HG03039 (cell line): Measurements from ENCODE around the gene HNF1B.

Experiments
- ATAC-seq: cut with Tn5 transposase; IDR thresholded peaks from one replicate; pipeline ENCODE4 v1.9.1; 2021; ENCODE audit warnings: mild to moderate bottlenecking, moderate library complexity; ENCODE audit not compliant: unreplicated experiment

The HNF1B gene

DNA sequence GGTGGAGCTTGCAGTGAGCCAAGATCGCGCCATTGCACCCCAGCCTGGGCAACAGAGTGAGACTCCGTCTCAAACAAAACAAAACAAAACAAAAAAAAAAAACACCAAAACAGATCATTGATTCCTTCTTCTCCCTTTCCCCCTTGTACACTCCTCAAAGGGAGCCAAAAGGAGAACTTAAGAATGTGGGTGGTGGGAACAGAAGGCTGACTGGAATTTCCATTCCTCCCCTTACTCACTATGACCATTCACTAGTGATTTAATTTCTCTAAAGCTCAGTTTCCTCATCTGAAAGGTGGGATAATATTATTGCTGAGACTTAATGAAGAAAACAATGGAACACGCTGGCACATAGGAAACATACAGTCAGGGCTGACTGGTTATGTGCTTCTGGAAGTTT lies 17.1 kb upstream of the HNF1B start:
- ATAC-seq = no peak

DNA sequence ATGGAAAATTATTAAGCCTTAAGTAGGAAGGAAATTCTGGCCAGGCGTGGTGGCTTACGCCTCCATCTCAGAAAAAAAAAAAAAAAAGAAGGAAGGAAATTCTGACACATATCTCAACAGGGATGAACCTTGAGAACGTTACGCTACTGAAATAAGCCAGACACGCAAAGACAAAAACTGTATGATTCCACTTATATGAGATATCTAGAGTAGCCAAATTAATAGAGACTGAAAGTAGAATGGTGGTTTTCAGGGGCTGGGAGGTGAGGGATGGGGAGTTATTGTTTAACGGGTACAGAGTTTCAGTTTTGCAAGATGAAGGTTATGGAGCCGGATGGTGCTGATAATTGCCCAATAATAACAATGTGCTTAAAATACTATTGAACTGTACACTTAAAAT lies 16.2 kb upstream of the HNF1B start:
- no peak for ATAC-seq

DNA sequence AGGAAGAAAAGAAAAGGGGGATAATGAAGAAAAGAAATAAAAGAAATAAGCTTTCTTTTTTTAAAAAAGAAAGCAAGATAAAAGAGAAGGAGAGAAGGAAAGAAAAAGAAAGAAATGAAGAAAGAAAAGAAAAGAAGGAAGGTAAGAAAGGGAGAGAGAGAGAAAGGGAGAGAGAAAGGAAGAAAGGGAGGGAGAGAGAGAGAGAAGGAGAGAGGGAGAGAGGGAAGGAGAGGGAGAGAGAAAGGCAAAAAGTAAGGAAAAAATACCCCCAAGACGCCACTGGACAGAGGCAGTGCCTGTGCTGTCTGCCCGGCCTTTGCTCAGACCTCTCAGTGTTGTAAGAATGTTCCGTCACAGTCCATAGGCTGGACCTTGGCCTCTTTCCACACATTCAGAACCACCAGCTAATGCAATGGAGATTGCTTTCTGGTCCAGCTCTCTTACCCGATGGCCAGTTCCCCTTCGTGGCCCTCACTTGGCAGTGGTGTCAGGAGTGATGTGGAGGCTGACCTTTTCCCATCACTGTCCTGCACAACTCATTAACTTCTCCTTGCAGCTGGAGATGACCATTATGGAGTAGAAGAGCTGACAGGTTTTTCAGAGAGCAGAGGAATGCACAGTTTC lies 14.3 kb upstream of the HNF1B start:
- ATAC-seq = no peak

DNA sequence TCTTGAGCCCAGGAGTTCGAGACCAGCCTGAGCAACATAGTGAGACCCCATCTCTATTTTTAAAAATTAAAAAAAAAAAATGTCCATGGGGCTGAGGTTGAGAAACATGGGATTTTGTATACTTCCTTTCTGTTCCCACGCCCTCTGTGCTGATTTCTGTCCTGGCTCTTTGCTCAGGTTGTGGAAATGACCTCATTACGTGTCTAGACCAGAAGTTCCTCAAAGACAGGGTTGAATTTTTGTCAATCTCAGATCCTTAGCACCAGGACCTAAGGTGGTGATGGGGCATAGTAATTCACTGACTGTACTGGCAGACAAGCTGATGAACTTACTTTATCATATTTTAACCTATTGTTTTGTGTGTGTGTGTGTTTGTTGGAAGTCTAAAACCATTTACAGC lies 11.2 kb upstream of the HNF1B start:
- ATAC-seq = no peak

DNA sequence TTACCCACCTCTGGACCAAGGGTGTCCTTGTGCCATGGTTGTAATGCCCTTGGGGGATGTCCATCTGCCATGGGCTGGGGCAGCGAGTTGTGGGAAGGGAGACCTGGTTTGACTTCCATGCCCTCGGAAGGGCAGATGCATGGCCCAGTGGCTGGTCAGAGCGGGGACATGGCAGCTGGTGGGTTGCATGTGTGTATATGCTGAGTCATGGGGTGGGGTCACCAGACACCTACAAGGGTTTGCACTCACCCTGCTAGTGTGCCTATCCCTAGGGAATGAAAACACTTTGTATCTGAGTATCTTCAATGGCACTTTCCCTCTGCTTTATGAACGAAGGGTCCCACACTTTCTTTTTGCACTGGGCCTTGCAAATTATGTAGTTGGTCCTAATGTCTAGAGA lies 10.6 kb upstream of the HNF1B start:
- ATAC-seq = no peak

DNA sequence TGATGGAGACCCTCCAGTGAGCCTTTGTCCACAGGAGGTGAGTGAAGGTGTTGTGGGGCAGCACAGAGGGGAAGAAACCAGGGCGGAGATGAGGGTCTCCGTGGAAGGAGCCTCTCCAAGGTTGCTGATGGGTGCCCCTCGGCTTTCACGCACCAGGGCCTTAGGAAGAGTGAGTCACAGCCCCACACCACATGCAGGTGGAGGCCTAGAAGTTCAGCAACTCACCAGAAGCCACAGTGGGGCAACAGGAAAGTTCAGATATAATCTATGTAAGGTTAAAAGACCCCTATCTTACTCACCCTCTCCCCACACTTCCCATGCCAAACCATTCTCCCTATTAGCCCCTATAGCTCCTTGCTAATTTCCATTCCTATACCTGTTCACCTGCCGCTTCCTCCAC lies 9.5 kb upstream of the HNF1B start:
- no peak for ATAC-seq

DNA sequence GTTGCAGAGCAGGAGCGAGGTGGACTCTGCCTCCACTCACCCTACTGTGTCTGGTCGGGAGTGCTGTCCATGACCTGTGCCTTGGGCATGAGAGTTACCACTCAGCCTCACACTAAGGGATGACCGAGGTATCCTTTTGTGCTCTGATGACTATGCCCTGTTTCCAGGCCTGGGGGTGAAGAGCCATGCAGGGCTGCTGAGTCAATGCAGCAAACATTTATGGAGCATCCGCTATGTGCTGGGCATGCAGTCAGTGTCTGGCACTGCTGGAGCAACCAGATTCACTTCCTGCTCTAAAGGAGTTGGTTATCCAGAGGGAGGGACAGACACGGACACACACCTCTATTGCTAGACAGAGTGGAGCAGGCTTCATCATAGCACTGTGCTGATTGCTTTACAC lies 7.6 kb upstream of the HNF1B start:
- ATAC-seq = no peak

DNA sequence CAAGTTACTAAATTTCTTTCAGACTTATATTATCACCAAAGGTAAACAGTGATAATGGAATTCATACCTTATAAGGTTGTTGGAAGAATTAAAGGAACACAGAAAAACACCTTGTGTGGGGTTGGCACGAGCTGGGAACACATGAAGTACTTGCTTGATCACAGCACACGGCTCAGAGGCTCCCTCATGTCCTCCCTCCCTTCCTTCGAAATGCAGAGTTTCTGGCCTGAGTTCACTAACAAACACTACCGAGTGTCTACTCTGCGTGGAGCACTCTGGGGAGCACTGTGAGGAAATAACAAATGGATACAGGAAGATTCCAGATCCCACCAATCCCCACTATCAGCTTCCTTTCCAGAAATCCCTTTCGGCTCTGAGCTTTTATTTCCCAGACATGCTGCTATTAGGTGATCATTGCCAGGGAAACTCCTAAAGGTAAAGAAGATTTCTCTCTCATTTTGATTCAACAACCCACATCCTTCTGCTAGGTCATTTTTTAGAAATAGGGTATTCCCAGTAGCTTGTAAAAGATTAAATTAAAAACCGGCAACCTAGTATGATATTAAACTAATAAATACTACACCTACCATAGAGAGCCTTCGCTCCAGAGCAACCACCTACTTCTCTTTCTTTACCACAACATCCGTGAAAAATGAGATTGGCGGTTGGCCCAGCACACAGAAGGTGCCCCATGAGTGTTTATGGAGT lies 6.1 kb upstream of the HNF1B start:
- no peak for ATAC-seq

DNA sequence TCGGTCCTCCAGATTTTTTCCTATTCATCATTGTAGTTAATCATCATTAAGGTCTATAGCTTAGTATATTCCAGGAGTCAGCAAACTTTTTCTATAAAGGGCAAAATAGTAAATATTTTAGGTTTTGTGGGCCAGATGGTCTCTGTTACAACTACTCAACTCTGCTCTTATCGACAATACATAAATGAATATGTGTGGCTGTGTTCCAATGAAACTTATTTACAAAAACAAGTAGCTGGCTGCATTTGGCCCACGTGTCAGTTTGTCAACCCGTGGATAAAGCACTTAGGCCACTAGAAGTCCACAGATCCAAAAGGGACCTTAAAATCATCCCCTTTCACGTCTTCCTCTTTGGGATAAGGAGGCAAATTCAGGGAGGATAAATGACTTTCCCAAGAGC lies 5.4 kb upstream of the HNF1B start:
- no peak for ATAC-seq

DNA sequence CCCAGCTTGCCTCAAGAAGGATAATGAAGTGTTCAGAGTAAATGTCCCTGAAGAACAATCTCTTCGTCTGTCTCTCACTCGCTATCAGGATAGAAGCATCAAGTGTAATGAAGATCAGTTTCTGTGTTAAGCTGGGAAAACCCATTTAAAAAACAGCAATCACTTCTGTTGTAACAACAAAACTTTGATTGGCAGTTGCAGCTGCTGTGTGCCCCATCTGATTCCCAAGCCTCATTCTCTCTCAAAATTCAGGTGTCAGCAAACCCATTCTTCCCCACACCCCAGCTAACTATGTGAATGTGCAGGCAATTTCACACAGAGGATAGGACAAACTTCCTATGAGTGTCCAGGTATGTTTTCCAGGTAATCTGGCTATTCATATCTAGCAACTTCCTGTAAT lies 2.4 kb upstream of the HNF1B start:
- ATAC-seq = no peak

DNA sequence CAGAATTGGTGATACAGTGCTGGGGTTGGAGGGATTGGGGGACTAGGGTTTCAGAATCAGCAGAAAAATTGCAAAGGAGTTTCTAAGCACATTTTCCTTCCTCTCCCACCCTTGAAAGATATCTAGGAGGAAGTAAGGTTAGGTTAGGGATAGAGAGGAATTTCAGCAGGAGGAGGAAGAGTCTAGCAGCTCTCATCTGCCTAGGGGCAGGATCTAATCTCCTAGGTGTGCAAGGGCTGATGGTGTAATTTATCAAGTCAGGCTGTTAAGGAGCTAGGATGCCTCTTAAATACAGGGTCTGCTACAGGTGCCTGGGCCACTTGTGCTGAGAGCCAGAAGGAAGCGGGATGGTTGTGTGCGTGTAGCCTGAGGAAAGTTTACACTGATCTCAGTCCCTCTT lies 1.8 kb upstream of the HNF1B start:
- ATAC-seq = no peak

DNA sequence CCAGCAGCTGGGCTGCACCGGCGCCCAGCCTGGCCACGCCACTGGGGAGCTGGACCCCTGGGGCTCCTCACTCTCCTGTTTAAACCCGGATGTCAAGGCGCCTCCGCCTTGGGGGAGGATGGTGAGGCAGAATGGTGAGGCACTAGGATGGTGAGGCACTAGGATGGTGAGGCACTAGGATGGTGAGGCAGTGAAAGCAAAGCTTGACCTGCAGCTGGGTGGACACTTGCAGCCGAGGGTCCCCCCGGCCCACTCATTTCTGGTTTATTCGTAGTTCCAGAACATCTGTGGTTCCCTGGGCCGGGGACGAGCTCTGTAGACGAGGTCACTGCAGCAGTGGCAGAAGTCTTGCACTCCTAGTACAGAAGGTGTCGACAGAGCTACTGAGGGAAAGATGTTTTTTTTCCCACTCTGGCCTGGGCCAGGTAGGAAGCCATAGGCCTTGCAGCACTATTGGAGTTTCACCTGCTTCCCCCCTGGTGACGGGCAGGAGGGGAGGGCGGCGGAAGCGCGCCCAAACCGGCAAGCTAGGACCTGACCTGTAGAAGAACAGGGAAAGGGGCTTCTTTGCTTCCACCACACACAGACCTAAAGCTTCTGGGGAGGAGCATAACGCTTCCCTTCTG lies 1.1 kb upstream of the HNF1B start:
- ATAC-seq = no peak

DNA sequence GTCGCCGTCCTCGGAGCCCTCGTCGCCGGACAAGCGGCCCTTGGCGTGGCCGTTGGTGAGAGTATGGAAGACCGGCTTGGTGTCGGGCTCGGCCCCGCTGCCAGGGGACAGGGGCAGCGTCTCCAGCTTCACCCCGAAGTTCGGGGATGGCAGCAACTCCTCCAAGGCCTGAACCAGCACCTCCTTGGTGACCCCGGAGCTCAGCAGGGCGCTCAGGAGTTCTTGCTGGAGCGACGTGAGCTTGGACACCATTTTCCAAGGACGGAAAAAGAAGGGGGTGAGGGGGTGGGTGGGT lies 279 bp downstream of the HNF1B start:
- no peak for ATAC-seq

DNA sequence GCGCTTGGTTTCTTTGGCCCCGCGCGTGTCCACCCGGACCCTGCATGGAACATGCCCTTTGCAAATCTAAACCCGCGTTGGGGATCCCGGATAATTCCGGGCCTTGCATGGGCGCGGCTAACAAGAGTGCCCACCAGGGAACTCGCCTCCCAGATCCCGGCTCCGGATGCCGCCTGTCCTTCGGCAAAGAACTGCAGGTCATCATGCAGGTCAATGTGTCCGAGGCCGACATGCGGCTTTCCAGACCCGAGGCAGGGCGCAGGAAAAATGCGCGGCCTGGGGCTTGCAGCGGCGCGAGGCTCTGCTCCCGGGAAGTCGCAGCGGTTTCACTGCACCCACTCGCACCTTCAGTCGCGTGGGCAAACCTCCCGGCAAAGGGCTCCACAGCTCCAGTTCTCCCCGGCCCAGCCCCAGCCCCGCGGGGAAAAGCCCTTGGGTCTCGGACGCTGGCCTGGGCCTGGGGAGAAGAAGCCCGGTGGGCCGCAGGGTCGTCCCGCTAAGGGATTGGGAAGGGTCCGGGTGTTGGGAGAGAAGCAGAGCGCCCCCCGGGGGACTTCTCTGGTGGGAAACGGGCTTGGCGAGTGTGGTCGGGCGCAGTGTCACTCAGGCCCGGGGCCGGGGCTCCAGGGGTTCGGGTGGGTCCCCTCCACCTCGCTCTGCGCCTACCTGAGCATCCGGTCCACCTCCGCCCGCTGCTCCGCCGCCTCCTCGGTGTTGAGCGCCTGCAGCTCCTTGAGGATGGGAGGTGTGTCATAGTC lies 805 bp downstream of the HNF1B start:
- no peak for ATAC-seq

DNA sequence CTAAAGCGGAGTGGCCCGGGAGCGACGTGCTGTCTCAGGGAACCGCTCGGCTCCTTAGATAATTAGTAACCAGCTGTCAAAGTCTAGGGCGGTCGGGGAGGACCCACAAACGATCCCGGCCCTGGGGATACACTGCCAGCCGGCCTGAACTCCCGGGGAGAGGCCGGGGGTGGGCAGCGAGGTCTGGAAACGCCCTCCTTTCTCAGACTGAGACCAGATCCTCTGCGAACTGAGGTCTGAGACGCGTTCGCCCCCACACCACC lies 1.3 kb downstream of the HNF1B start:
- no peak for ATAC-seq

DNA sequence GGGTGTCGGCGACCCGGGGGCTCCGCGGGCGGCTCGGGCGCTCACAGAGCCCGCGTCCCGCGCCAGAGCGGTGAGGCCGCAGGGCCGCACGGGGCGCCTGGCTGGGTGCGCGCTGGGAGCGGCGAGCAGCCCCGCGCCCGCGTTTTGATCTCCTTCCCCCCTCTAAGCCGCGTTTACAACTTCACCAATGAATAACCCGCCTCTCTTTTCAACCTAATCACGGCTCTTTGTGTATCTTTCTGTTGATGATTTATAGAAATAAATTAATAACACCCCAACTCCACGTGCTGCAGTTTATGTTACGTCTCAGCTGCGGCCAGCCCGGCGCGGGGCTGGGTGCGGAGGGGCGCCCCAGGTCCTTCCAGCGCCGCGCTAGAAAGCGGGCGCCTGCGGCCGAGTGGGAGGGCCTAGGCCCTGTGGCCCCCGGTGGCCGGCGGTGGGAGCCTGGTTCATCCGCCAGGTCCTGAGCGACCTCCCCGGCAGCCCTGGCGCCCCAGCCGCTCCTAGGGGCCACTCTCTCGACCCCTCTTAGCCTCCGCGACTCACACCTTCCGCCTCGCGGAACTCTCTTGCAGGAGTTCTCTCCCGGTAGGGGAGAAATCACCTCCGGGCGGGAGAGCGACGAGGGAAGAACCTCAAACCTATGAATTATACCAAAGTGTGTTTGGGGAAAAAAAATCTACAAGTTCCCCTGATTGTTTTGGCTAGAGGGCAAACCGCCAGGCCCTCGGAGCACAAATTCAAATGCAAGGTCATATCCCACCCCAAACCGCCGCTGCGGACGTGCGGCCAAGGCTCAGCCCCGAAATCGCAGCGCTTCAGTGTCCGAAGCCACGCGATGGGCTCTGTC lies 1.9 kb downstream of the HNF1B start:
- no peak for ATAC-seq

DNA sequence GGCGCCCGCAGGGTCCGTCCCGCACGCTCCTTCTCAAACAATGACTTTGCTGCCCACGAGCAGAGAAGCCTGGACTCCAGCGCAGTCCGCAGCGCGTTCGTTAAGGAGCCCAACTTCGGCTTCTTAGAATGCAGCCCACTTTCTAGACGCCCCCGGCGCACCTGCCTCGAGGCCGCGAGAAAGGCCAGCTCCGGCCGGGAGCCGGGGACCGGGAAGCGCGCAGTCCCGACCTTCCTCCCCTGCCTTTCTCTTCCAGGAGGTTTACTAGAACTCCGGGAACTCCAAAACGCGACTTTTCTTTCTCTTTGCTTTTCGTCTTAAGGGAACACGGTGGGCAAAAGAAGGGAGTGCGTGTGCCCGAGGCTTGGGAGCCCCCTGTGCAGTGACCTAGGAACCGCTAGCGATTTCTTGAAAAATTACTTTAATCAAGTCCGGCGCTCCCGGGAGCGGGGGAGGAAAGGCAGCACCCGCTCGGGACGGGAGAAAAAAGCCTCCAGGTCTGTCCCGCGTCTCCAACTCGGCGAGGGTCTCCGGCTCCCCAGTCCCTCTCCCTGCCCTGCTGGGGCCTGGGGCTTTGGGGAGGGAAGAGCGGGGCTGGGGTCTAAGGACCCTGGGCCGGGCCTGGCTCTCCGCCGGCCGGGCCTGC lies 2.6 kb downstream of the HNF1B start:
- no peak for ATAC-seq

DNA sequence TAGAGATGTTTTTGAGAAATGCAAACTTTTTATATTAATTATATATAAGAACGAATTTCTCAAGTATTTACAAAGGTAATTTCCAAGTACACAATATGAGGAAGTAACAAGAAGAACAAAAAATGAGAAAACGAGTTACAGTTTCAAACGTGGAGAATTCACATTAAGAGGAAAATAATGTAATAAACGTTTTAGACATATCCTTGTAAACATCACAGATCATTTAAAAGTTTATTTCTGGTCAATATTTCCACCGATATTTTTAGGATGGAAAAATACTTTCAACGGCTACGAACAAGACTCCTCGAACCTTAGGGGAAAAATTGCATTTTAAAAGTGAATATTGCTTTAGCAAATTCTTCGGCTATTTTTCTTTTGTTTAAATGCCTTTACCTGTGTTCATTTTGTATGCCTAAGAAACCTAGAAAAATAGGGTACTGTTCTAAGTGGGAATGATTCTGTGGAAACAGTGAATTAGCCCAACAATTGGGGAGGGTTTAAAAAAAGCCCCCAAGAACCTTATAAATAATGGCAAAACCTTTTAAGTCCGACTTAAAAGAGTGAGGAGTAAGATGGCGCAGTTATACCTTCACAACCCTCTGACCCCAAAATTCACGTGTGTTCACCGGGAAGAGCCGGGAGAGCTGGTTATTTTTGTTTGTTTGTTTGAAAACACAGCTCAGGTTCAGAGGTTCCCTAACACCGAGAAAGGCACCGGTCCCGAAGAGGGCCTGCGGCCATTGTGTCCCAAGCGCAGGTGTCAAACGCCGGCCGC lies 3.3 kb downstream of the HNF1B start:
- no peak for ATAC-seq

DNA sequence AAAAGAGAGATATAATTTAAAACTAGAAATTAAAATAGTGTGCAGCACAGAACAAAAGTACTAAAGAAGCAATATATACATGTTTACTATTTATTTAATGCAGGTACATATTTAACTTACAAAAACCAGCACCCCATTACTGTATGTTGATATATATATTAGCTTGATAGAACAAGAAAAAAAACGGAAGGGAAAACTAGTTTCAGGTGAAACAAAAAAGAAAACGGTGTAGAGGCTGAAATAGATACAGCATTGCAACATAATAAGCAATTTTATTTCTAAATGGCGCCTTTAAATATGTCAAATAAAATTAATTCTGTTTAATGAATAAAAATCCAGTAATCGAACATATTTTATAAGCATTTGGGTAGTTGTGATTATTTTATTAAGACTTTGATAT lies 3.9 kb downstream of the HNF1B start:
- ATAC-seq = no peak

DNA sequence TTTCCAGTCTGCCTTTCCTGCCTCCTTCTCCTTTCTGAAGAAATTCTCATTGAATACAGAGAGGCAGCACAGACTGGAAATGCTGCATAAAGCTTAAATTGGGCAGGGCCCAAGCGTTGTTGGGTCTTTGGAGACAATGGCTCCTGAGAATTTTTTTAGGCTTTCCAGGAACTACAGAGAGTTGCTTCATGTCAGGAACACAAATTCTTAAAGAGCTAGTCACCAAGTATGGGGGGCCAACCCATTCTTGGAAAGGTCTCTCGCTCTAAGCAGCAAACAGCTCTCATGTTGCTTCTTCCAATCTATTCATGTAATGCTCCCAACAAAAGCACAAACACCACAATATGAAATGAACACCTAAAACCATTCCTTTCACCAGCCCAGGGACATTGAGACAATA lies 6.9 kb downstream of the HNF1B start:
- ATAC-seq = no peak
